A549 (cell line): ENCODE results near the gene DAW1.

Source experiments
- ELK1 ChIP-seq: fragments of 150-350 bp; IDR thresholded peaks from 2 replicates; pipeline ENCODE4 v1.6.1; 2014; ENCODE audit warnings: low read depth, mild to moderate bottlenecking, low read length
- EP300 ChIP-seq, 2 experiments: fragments of >200 bp; sonication (Bioruptor Twin); formaldehyde crosslinking; IDR thresholded peaks; 2 replicates in 1 of 2; 3 replicates in 1 of 2; pipeline ENCODE4 v1.6.1; 2016 to 2017
- HDAC2 ChIP-seq: fragments of 200-600 bp; sonication (generic); IDR thresholded peaks from 2 replicates; pipeline ENCODE4 v1.6.1; 2016
- JUN ChIP-seq, 2 experiments: fragments of >200 bp; sonication (Bioruptor Twin); formaldehyde crosslinking; IDR thresholded peaks; 2 replicates in 1 of 2; 3 replicates in 1 of 2; pipeline ENCODE4 v1.6.1; 2016 to 2017
- KDM1A ChIP-seq: fragments of 200-600 bp; sonication (generic); IDR thresholded peaks from 2 replicates; pipeline ENCODE4 v1.6.1; 2016; ENCODE audit warnings: low read depth, mild to moderate bottlenecking
- MYC ChIP-seq: IDR thresholded peaks from 2 replicates; pipeline ENCODE4 v1.6.1; 2012; ENCODE audit warnings: mild to moderate bottlenecking, inconsistent platforms, low read length, improper control_type of control experiment, borderline replicate concordance
- POLR2A ChIP-seq: IDR thresholded peaks from 2 replicates; pipeline ENCODE4 v1.6.1; 2012; ENCODE audit warnings: mild to moderate bottlenecking, low read length
- POLR2AphosphoS2 ChIP-seq: conservative IDR thresholded peaks from 2 replicates; pipeline ENCODE4 v1.6.1; 2012; ENCODE audit warnings: low read length, improper control_type of control experiment, inconsistent platforms
- RNF2 ChIP-seq: fragments of 200-600 bp; sonication (generic); IDR thresholded peaks from 2 replicates; pipeline ENCODE4 v1.6.1; 2016; ENCODE audit warnings: low read depth, mild to moderate bottlenecking, antibody characterized with exemption, moderate library complexity, borderline replicate concordance
- TP53 ChIP-seq: fragments of 250-450 bp; sonication (Bioruptor Pico); IDR thresholded peaks from 2 replicates; pipeline ENCODE4 v1.5.0; 2021; ENCODE audit warnings: mild to moderate bottlenecking, moderate library complexity

- TF ChIP-seq ELK1 (no peak), HDAC2 (no peak), POLR2AphosphoS2 (no peak), POLR2A (no peak), JUN (IDR thresholded peaks at IDR 0.05) (no peak), RNF2 (no peak), MYC (no peak), KDM1A (no peak), TP53 (CRISPR knock-in tag) (no peak), EP300 (IDR thresholded peaks at IDR 0.05) (no peak)
Measured at GRCh38 chr2:227960317-227960716, 88.9 kb downstream of the DAW1 start.
